ENCODE data around the gene GDNF.
"Not testable (repeated sequence)": the region's sequence is repeated elsewhere in the genome, so short reads cannot be mapped to it uniquely, and the experiment has no call there.

GDNF gene

DNA sequence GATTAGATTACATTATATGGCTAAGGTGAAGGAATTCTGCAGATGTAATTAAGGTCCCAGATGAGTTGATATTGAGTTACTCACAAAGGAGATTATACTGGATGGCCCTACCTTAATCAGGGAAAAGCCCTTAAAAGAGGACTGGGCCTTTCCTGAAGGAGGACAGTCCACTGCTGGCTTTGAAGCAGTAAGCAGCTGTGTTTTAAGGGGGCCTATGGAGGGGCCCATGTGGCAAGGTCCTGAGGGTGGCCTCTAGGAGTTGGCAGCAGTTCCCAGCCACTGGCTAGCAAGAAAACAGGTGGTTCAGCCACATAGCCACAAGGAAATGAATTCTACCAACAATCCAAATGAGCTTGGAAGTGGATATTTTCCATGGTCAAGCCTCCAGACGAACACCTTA, 36.4 kb upstream of the GDNF start:
- ChIA-PET CTCF (no interaction called here), POLR2A (no interaction called here)
- TF ChIP-seq LEF1 (IDR thresholded peaks at IDR 0.05; ENCODE audit: borderline replicate concordance) (no peak), SP1 (IDR thresholded peaks at IDR 0.05) (no peak), ZNF384 (IDR thresholded peaks at IDR 0.05) (no peak), ARNT (IDR thresholded peaks at IDR 0.05) (no peak), NFRKB (IDR thresholded peaks at IDR 0.05) (no peak), L3MBTL2 (conservative IDR thresholded peaks at IDR 0.05) (no peak), ELF4 (IDR thresholded peaks at IDR 0.05) (no peak), TARDBP (IDR thresholded peaks at IDR 0.05) (no peak)
- TF ChIP-seq, protein P1, sequence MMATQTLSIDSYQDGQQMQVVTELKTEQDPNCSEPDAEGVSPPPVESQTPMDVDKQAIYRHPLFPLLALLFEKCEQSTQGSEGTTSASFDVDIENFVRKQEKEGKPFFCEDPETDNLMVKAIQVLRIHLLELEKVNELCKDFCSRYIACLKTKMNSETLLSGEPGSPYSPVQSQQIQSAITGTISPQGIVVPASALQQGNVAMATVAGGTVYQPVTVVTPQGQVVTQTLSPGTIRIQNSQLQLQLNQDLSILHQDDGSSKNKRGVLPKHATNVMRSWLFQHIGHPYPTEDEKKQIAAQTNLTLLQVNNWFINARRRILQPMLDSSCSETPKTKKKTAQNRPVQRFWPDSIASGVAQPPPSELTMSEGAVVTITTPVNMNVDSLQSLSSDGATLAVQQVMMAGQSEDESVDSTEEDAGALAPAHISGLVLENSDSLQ (IDR thresholded peaks at IDR 0.05), result no peak
- DNase-seq (ENCODE audit: extremely low spot score), result no peak

DNA sequence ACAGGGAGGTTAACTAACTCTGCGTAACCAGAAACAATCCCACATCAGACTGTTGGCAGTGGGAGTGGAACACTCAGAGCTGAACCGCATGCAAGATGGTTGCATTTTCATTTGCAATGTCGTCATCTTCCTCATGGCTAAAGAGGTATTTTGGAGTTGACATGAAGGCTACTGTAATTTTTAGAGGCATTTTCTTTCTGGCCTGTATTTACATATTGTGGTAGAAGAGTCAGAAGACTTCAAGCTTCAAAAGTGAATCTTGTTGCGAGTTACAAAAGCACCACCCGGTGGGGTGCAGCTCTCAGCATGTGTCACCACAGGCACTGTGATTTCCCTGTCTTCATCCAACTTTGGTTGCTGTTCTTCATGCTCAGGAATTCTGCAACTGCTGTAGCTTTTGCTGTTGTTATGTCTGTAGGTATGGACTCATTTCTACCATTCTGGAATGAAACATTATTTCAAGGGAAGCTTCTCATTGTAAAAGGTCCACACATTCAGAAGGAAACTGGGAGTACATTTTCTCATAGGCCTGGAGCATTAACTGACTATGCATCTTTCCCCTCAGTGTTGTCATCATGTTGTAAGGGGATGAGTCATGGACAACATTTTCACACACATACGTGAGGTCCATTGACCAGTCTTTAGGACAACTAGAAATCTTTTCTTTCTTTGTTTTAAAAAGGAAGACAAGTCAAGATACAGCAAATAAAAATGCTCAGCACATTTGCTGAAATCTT, 35.4 kb upstream of the GDNF start:
- no peak for DNase-seq (ENCODE audit: extremely low spot score)
- ChIA-PET POLR2A (no interaction called here), CTCF (no interaction called here)
- TF ChIP-seq FOXA1 (IDR thresholded peaks at IDR 0.05) (no peak), TARDBP (IDR thresholded peaks at IDR 0.05) (no peak), NFRKB (IDR thresholded peaks at IDR 0.05) (no peak), ARNT (IDR thresholded peaks at IDR 0.05) (no peak), SP1 (IDR thresholded peaks at IDR 0.05) (no peak), SUZ12 (IDR thresholded peaks at IDR 0.05) (no peak), LEF1 (IDR thresholded peaks at IDR 0.05; ENCODE audit: borderline replicate concordance) (no peak), CTBP1 (IDR thresholded peaks at IDR 0.05; ENCODE audit: borderline replicate concordance) (no peak), FOXK2 (IDR thresholded peaks at IDR 0.05) (no peak), FOXM1 (IDR thresholded peaks at IDR 0.05; ENCODE audit: borderline replicate concordance) (no peak), ZNF384 (IDR thresholded peaks at IDR 0.05) (no peak), BHLHE40 (IDR thresholded peaks at IDR 0.05; ENCODE audit: borderline replicate concordance) (no peak), HDGF (IDR thresholded peaks at IDR 0.05; ENCODE audit: borderline replicate concordance) (no peak)
- TF ChIP-seq, protein P1 (IDR thresholded peaks at IDR 0.05), result no peak

DNA sequence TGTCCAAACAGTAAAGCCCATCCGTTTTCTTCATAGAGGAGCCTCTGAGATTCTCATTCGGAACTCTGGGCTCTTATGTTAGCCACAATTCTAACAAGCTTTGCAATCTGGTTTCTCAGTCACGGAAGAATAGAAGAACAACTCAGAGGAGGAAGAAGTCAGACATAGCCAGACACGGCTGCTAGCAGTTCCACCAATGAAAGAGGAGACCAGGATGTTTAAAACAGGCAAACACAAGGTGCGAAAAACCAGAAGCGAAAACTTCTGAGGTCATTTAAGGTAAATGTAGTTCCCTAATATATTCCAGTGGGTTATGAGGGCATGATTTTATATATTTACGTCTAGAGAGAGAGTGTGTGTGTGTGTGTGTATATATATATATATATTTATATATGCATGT, 34.1 kb upstream of the GDNF start:
- ChIA-PET CTCF (no interaction called here), POLR2A (no interaction called here)
- no peak for DNase-seq (ENCODE audit: extremely low spot score)
- TF ChIP-seq, protein P1 (IDR thresholded peaks at IDR 0.05), result no peak

DNA sequence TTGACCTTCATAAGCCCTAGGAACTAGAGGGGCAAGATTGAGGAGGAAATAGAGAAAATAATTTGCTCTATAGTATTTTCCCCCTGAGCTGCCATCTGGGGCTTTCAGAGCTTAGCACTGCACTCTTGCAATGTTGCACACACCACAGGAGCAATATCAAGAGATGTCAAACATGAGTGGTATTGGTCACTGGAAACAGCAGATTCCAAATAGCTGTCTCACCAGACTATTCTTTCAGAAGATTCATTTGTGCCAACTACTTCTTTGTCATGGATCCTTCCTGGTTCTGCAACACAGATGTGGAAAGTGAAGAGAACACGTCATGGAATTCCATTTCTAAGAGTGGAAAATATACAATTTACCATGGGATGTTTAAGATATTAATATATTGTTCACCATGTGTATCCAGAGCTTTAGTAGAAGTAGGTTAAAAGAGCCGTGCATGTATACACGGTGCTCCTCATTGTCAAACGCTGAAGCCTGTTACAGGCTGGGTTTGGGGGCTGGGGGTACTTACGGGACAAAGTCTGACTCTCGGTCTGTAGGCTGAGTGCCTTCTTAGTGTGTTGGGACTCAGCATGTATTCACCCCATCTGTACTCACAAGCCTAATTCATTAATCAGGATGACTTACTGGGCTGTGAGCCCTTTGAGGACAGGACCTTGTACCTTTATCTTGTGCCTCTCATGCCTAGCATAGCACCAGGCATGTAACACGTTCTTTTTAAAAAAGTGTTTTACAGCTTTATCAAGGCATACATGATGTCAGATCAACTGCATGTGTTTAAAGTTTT, 31.4 kb upstream of the GDNF start:
- ChIA-PET CTCF (no interaction called here), POLR2A (no interaction called here)
- TF ChIP-seq TARDBP (IDR thresholded peaks at IDR 0.05) (no peak), NFRKB (IDR thresholded peaks at IDR 0.05) (no peak), SUZ12 (IDR thresholded peaks at IDR 0.05) (no peak), HDGF (IDR thresholded peaks at IDR 0.05; ENCODE audit: borderline replicate concordance) (no peak), CTBP1 (IDR thresholded peaks at IDR 0.05; ENCODE audit: borderline replicate concordance) (no peak), FOXK2 (IDR thresholded peaks at IDR 0.05) (no peak), ZNF384 (IDR thresholded peaks at IDR 0.05) (no peak), FOXM1 (IDR thresholded peaks at IDR 0.05; ENCODE audit: borderline replicate concordance) (no peak)
- TF ChIP-seq, protein P1 (IDR thresholded peaks at IDR 0.05), result no peak
- no peak for DNase-seq (ENCODE audit: extremely low spot score)

DNA sequence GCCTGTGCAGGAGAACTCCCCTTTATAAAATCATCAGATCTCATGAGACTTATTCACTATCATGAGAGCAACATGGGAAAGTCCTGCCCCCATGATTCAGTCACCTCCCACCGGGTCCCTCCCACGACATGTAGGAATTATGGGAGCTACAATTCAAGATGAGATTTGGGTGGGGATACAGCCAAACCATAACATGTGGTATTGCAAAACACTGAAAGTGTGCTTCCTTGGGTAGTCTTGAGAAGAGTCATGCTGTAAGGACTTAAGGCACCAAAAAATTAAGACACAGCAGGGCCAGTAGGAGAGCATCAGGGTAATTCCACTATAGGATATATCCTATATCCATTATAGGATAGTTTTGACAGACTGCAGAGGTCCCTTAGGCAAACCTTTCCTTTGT, 29.4 kb upstream of the GDNF start:
- no peak for TF ChIP-seq FOXK2 (IDR thresholded peaks at IDR 0.05)
- TF ChIP-seq, protein P1 (IDR thresholded peaks at IDR 0.05), result no peak
- no peak for DNase-seq (ENCODE audit: extremely low spot score)
- POLR2A ChIA-PET, result no interaction called here
- CTCF ChIA-PET, result no interaction called here

DNA sequence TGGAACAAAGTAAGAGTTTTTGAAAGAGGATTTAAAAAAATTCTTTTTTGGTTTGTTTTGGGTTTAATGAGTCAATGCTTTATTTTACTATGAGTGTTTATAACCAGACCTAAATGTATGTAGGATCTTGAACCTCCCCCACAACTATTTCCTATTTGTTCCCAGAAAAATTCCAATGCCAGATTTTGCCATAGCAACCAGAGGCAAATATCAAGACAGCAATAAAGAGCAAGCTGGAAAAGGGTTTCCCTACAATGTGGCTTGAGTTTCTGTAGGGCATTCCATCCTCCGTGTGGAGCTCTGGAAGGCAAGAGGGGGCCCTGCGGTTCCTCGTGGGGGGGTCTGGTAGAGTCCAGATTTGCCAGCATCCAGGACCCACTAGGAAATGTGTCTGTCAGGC, 27.8 kb upstream of the GDNF start:
- ChIA-PET POLR2A (no interaction called here), CTCF (no interaction called here)
- no peak for DNase-seq (ENCODE audit: extremely low spot score)
- TF ChIP-seq FOXA1 (IDR thresholded peaks at IDR 0.05) (no peak), BHLHE40 (IDR thresholded peaks at IDR 0.05; ENCODE audit: borderline replicate concordance) (no peak), ZNF384 (IDR thresholded peaks at IDR 0.05) (no peak), L3MBTL2 (conservative IDR thresholded peaks at IDR 0.05) (no peak), NFRKB (IDR thresholded peaks at IDR 0.05) (no peak), FOXM1 (IDR thresholded peaks at IDR 0.05; ENCODE audit: borderline replicate concordance) (no peak), SP1 (IDR thresholded peaks at IDR 0.05) (no peak)

DNA sequence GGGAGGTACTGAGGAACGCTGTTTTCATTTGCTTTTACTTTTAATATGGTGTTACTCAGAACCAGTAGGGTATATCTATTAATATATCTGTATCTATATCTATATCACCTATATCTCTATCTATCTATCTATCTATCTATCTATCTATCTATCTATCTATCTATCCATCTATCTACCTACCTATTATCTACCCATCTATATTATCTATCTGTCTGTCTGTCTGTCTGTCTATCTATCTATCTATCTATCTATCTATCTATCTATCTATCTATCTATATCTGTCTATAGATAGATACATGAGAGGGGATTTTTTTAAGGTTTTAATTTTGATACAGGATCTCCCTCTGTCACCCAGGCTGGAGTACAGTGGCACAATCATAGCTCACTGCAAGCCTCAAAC, 23.1 kb upstream of the GDNF start:
- POLR2A ChIA-PET; CTCF ChIA-PET; DNase-seq (ENCODE audit: extremely low spot score): not testable (repeated sequence)
